Heart left ventricle (tissue), 13 donors: ENCODE results near the gene ZNF212.

ENCODE experiments used
- CTCF ChIP-seq, 12 donors: fragments of 200-600 bp; sonication (generic) in 4 of 12; IDR thresholded peaks; one replicate each; pipeline versions ENCODE4 v1.5.0 to v1.8.0; 2018 to 2022; ENCODE audit warnings: antibody characterized with exemption in 12 of 12, mild to moderate bottlenecking in 5 of 12
- POLR2A ChIP-seq, 2 donors: fragments of 450-650 bp; IDR thresholded peaks; one replicate each; pipeline ENCODE4 v1.6.1; 2017; ENCODE audit warnings: antibody characterized with exemption in 2 of 2, mild to moderate bottlenecking in 2 of 2, moderate library complexity in 2 of 2
- donor health status: ischemic (EF 13 %, LVEDD 7.1; RV severe dilation, severe dysfunction).
- donor health status: DM: no; HTN: yes; CAD: no.
- donor health status: DM: no; HTN: no; CAD: no.
- donor health status: ischemic (EF 25% LVEDD 6.9; RV normal size, moderate dysfunction).
- donor health status: ischemic (EF 25% LVEDD 5.7; RV mildly dilated, moderate dysfunction).
- donor health status: ischemic (EF 35%, LVEDD 5.7; RV mildly dilated, moderate dysfunction).
- donor health status: nonischemic (EF 11% LVEDD 7.7; RV severe dilation, severe dysfunction).
- donor health status: DM: yes; HTN: yes; CAD: no.
- donor health status: PGD.
- donor health status: ischemic (EF 29% LVEDD 5.4; RV normal size, mild dysfunction).
- donor health status: nonischemic (EF 23%, LVEDD 6.1; RV moderate dilation, normal function).

DNA sequence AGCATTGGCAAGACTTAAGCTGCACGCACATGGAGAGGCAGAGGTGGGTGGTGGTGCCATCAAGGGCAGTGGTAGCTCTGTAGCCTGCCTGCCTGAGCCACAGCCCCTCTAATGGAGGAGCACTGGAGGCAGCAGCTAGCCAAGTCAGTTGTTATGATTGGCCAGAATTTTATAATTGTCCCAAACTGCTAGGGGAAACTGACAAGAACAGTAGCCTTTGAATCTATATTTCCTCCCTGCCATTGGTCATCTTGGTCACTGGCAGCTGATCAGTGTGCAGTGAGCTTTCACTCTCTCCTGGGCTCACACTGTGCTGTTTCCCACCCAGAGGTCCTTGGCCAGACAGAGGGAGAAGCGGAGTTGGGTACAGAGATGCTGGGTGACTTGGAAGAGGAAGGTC is 12.9 kb downstream of the ZNF212 start:
- no peak for TF ChIP-seq CTCF (IDR thresholded peaks at IDR 0.05)
- TF ChIP-seq POLR2A (IDR thresholded peaks at IDR 0.05), result no peak
